Astrocyte of the spinal cord (primary cell): ENCODE measurements around the gene ERN1.
"Not testable (repeated sequence)": the region's sequence is repeated elsewhere in the genome, so short reads cannot be mapped to it uniquely, and the experiment has no call there.

Source experiments
- DNase-seq: peaks from one replicate; pipeline ENCODE4 v3.0.0; 2011; ENCODE audit warnings: low read depth, low spot score
- H3K4me3 ChIP-seq: 2 replicates; pipeline ENCODE4 v1.5.1; 2011; ENCODE audit warnings: low read depth, mild to moderate bottlenecking, low read length, moderate library complexity
- CTCF ChIP-seq: IDR thresholded peaks from 2 replicates; pipeline ENCODE4 v1.5.1; 2012; ENCODE audit warnings: low read depth, mild to moderate bottlenecking, low read length, inconsistent platforms
- in situ Hi-C: cut with HindIII; loops from 2 replicates; pipeline ENCODE4 v1.10.0; 2017; ENCODE audit warnings: low sequenced_read_pairs

ERN1 gene

GRCh38 chr17:64007838-64008282 lies 122.1 kb downstream of the ERN1 start:
- in situ Hi-C loops, result no loop called here
- no peak overlapping the region for H3K4me3 ChIP-seq
- TF ChIP-seq CTCF, result no peak
- DNase-seq, result no peak

- in situ Hi-C loops, DNase-seq: not testable (repeated sequence)
Observed at GRCh38 chr17:64007089-64007837, 122.7 kb downstream of the ERN1 start.

GRCh38 chr17:64006361-64007088 lies 123.4 kb downstream of the ERN1 start:
- TF ChIP-seq CTCF, result no peak
- no peak for DNase-seq
- in situ Hi-C loops, result no loop called here
- no peak overlapping the region for H3K4me3 ChIP-seq

More at GRCh38 chr17:64007089-64007837, 122.7 kb downstream of the ERN1 start:
- not testable (repeated sequence) for H3K4me3 ChIP-seq

- TF ChIP-seq CTCF, result no peak
- H3K4me3 ChIP-seq, result no peak overlapping the region
- in situ Hi-C loops, result no loop called here
- no peak for DNase-seq
Observed at GRCh38 chr17:64005734-64006167, 124.2 kb downstream of the ERN1 start.

GRCh38 chr17:64004903-64005733 lies 124.8 kb downstream of the ERN1 start:
- no peak for DNase-seq
- H3K4me3 ChIP-seq, result no peak overlapping the region
- no peak for TF ChIP-seq CTCF
- in situ Hi-C loops, result no loop called here

- in situ Hi-C loops, result no loop called here
- no peak overlapping the region for H3K4me3 ChIP-seq
- no peak for TF ChIP-seq CTCF
- no peak for DNase-seq
Observed at GRCh38 chr17:64004218-64004770, 125.7 kb downstream of the ERN1 start.
